Stimulated activated naive CD8-positive, alpha-beta T cell treated with anti-CD3 and anti-CD28 coated beads, Interleukin-15, amount 100 ng/mL, for 72 hours (primary cell): ENCODE measurements around the gene GIGYF2.
"Not testable (repeated sequence)": the region's sequence is repeated elsewhere in the genome, so short reads cannot be mapped to it uniquely, and the experiment has no call there.

Experiments used
- ATAC-seq: fragments of 150-1000 bp; cut with Tn5 transposase; 2 replicates; pipeline ENCODE4 v1.10.0; 2021; ENCODE audit warnings: mild to moderate bottlenecking, moderate library complexity
- DNase-seq, 2 donors: peaks; one replicate each; pipeline ENCODE4 v3.0.0; 2021 to 2022
- H3K27ac Mint-ChIP-seq, 2 donors: one replicate each; pipeline ENCODE4 v1.8.0; 2022; ENCODE audit warnings: mild to moderate bottlenecking in 2 of 2, mixed read lengths in 2 of 2, moderate library complexity in 2 of 2
- H3K27me3 Mint-ChIP-seq: one replicate; pipeline ENCODE4 v1.8.0; 2022; ENCODE audit warnings: mixed read lengths
- H3K4me1 Mint-ChIP-seq: one replicate; pipeline ENCODE4 v1.8.0; 2022; ENCODE audit warnings: mild to moderate bottlenecking, mixed read lengths
- H3K4me3 Mint-ChIP-seq, 2 donors: one replicate each; pipeline ENCODE4 v1.8.0; 2022; ENCODE audit warnings: mild to moderate bottlenecking in 2 of 2, mixed read lengths in 2 of 2, moderate library complexity in 1 of 2
- H3K9me3 Mint-ChIP-seq, 2 donors: one replicate each; pipeline ENCODE4 v1.8.0; 2022; ENCODE audit warnings: mixed read lengths in 2 of 2

GIGYF2 gene

GRCh38 chr2:232675381-232675780, 21.8 kb upstream of the GIGYF2 start:
- ATAC-seq, result no peak
- peak overlapping the region in 1 of 2 donors; percentile 79 for H3K27ac Mint-ChIP-seq
- H3K27me3 Mint-ChIP-seq, result peaks cover 8% of the 10 kb centered on the region

GRCh38 chr2:232680006-232680405, 17.1 kb upstream of the GIGYF2 start:
- H3K4me3 Mint-ChIP-seq, result no peak overlapping the region
- DNase-seq (no peak), ATAC-seq (no peak)
- peaks cover 7% of the 10 kb centered on the region for H3K4me1 Mint-ChIP-seq
- no peaks in the 10 kb centered on the region for H3K9me3 Mint-ChIP-seq
- peaks cover 21% of the 10 kb centered on the region for H3K27me3 Mint-ChIP-seq
- no peak overlapping the region for H3K27ac Mint-ChIP-seq

More at GRCh38 chr2:232675381-232675780, 21.8 kb upstream of the GIGYF2 start:
- Mint-ChIP-seq H3K4me1 (peaks cover 7% of the 10 kb centered on the region), H3K4me3 (no peak overlapping the region), H3K9me3 (no peaks in the 10 kb centered on the region)
- DNase-seq, result no peak

GRCh38 chr2:232681527-232681926, 15.6 kb upstream of the GIGYF2 start:
- Mint-ChIP-seq H3K9me3 (no peaks in the 10 kb centered on the region), H3K27ac (no peak overlapping the region), H3K27me3 (peaks cover 21% of the 10 kb centered on the region), H3K4me1 (peaks cover 2% of the 10 kb centered on the region), H3K4me3 (no peak overlapping the region)
- DNase-seq, result no peak
- no peak for ATAC-seq

- H3K27ac Mint-ChIP-seq, result peak overlapping the region in 1 of 2 donors; percentile 24
- ATAC-seq (no peak), DNase-seq (no peak)
- peaks cover 21% of the 10 kb centered on the region for H3K27me3 Mint-ChIP-seq
- no peak overlapping the region for H3K4me3 Mint-ChIP-seq
- H3K9me3 Mint-ChIP-seq, result no peaks in the 10 kb centered on the region
- H3K4me1 Mint-ChIP-seq, result no peaks in the 10 kb centered on the region
These were observed 13.8 kb upstream of the GIGYF2 start for GRCh38 chr2:232683368-232683767.

GRCh38 chr2:232685391-232685790, 11.7 kb upstream of the GIGYF2 start:
- H3K4me3 Mint-ChIP-seq, H3K27ac Mint-ChIP-seq, DNase-seq, H3K9me3 Mint-ChIP-seq, ATAC-seq, H3K4me1 Mint-ChIP-seq: not testable (repeated sequence)
- peaks cover 13% of the 10 kb centered on the region for H3K27me3 Mint-ChIP-seq

- ATAC-seq, result no peak
- Mint-ChIP-seq H3K9me3 (no peaks in the 10 kb centered on the region), H3K27ac (no peak overlapping the region), H3K27me3 (peaks cover under 1% of the 10 kb centered on the region), H3K4me3 (no peak overlapping the region), H3K4me1 (no peaks in the 10 kb centered on the region)
- DNase-seq, result no peak
These were observed 9.6 kb upstream of the GIGYF2 start for GRCh38 chr2:232687382-232688160.

- Mint-ChIP-seq H3K4me3 (no peak overlapping the region), H3K27me3 (no peaks in the 10 kb centered on the region), H3K27ac (no peak overlapping the region), H3K4me1 (no peaks in the 10 kb centered on the region), H3K9me3 (no peaks in the 10 kb centered on the region)
- ATAC-seq (no peak), DNase-seq (no peak)
These were observed 8.9 kb upstream of the GIGYF2 start for GRCh38 chr2:232688201-232688600.

DNA sequence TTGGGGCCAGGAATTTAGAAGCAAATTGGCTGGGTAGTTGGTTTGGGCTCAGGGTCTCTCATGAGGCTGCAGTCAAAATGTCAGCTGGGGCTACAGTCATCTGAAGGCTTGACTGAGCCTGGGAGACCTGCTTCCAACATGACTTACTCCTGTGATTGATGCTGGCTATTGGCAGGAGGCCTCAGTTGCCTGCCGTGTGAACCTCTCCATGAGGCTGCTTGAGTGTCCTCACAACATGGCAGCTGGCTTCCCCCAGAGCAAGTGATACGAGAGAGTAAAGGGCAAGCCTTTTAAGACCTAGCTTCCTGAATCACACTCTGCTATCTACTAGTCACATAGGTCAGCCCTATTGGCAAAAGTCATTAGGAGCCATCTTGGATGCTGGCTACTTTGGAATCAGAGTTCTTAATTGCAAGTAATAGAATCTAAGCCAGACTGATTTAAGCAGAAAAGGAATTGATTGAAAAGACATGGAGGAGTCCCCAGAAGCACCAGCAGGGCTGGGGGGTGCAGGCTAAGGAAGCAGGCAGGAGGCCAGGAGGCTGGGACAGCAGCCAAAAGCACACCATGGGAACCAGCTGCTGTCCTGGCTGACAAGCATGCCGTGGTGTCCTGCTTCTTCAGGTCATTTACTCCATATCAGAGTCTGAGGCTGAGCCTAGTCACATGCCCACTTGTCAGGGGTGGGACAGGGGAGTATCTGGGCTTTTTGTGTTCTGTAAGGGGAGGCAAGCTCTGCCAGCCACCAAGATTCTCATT, 7.8 kb upstream of the GIGYF2 start:
- Mint-ChIP-seq H3K27ac (no peak overlapping the region), H3K4me3 (no peak overlapping the region), H3K27me3 (no peaks in the 10 kb centered on the region), H3K9me3 (peaks cover 0 to under 1% of the 10 kb centered on the region in 2 donors), H3K4me1 (no peaks in the 10 kb centered on the region)
- DNase-seq, result no peak
- ATAC-seq, result no peak

GRCh38 chr2:232691117-232691516, 6.0 kb upstream of the GIGYF2 start:
- DNase-seq, H3K27me3 Mint-ChIP-seq, H3K4me1 Mint-ChIP-seq, H3K27ac Mint-ChIP-seq, H3K4me3 Mint-ChIP-seq, ATAC-seq: not testable (repeated sequence)
- peaks cover 0 to 15% of the 10 kb centered on the region in 2 donors for H3K9me3 Mint-ChIP-seq

DNA sequence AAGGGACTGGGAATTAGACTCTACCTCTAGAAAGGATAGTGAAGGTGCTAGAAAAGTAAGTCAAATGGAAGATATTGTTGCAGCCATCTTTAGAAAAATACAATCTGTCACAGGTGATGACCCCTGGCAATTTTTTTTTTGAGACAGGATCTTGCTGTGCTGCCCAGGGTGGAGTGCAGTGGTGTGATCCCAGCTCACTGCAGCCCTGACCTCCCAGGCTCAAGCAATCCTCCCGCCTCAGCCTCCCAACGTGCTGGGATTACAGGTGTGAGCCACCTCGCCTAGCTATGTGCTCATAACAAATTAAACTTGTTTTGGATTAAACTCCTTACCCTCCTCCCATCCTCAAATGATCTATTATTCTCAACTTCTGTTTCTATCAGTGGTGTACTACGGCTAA, 3.8 kb upstream of the GIGYF2 start:
- ATAC-seq (no peak), DNase-seq (no peak)
- no peaks in the 10 kb centered on the region for H3K27me3 Mint-ChIP-seq
- no peak overlapping the region for H3K4me3 Mint-ChIP-seq
- no peak overlapping the region for H3K27ac Mint-ChIP-seq
- peaks cover 2% of the 10 kb centered on the region for H3K4me1 Mint-ChIP-seq
- peaks cover 0 to 15% of the 10 kb centered on the region in 2 donors for H3K9me3 Mint-ChIP-seq

DNA sequence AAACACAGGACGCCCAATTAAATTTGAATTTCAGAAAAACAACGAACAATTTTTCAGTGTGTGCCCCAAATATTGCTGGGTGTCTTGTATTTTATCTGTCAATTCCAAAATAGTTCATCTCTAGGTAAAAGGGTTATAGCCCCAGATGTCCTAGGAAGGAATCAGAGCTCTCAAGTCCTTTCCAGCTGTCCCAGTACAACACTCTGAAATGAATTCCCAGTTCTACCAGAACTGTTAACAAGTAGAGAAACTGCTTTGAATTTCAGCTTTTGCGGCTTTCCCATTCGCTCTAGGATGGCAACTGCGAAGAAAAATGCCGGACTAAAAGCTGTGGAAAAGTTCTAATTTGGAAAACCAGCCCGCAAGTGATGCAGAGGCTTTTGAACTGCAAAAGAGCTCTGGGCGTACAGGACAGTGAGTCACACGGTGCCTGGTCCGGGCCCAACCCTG, 497 bp upstream of the GIGYF2 start:
- no peak for ATAC-seq
- H3K4me3 Mint-ChIP-seq, result peak overlapping the region; percentile 97 to 98

GRCh38 chr2:232697807-232698110, 628 bp downstream of the GIGYF2 start:
- peaks cover 0 to 15% of the 10 kb centered on the region in 2 donors for H3K9me3 Mint-ChIP-seq
- no peak for ATAC-seq
- H3K4me1 Mint-ChIP-seq, result peaks cover 25% of the 10 kb centered on the region
- H3K4me3 Mint-ChIP-seq, result peak overlapping the region; percentile 97 to 98
- H3K27ac Mint-ChIP-seq, result peak overlapping the region; percentile 95 to 97
- H3K27me3 Mint-ChIP-seq, result no peaks in the 10 kb centered on the region
- DNase-seq, result no peak

More for the DNA sequence above, 497 bp upstream of the GIGYF2 start:
- H3K4me1 Mint-ChIP-seq, result peaks cover 25% of the 10 kb centered on the region
- H3K27me3 Mint-ChIP-seq, result no peaks in the 10 kb centered on the region
- H3K9me3 Mint-ChIP-seq, result peaks cover 0 to 15% of the 10 kb centered on the region in 2 donors
- DNase-seq, result no peak
- H3K27ac Mint-ChIP-seq, result peak overlapping the region in 1 of 2 donors; percentile 42

DNA sequence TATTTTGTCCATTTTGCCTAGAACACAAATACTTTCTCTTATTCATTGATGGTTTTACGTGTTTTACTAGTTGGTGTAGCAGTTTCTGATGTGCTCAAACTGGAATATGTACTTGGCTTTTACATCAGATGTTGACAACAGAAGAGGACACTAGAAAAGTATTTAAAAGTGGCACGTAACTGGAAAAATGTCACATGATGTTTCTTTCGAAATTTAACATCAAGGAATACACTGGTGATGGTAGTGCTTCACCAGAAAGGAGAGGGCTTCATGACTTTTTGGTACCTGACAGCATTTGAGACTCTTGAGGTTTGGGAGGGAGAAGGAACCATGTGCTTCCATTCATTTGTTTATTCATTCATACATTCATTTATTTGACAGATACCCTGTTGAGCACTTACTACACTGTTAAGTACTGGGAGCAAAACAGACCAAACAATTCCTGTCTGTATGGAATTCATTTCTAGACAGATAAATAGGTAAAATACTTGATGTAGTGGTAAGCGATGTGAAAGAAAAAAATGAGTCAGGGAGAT, 1.5 kb downstream of the GIGYF2 start:
- Mint-ChIP-seq H3K27me3 (no peaks in the 10 kb centered on the region), H3K4me3 (peak overlapping the region; percentile 97 to 98), H3K4me1 (peaks cover 29% of the 10 kb centered on the region), H3K9me3 (peaks cover 0 to 15% of the 10 kb centered on the region in 2 donors), H3K27ac (peak overlapping the region in 1 of 2 donors; percentile 9)
- no peak for ATAC-seq
- no peak for DNase-seq

DNA sequence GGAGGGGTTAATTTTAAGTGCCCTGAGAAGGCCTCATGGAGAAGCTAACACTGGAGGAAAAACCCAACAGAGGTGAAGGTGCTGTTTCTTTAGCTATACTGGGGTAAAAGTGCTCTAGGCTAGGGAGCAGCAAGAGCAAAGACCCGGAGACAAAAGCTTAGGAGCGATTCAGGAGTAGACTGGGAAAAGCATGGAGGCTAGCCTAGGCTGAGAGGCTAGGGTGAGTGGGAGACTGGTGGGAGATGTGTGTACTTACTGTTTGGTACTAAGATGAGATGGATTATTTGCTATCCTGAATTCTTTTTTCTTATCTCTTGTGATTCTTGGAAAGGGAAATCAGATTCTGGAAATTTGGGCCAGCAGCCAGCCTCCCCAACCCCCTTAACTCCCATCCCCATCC, 2.0 kb downstream of the GIGYF2 start:
- DNase-seq (no peak), ATAC-seq (no peak)
- Mint-ChIP-seq H3K27me3 (no peaks in the 10 kb centered on the region), H3K9me3 (peaks cover 0 to 15% of the 10 kb centered on the region in 2 donors), H3K27ac (peak overlapping the region in 1 of 2 donors; percentile 6), H3K4me3 (peak overlapping the region; percentile 97 to 98), H3K4me1 (peaks cover 34% of the 10 kb centered on the region)

DNA sequence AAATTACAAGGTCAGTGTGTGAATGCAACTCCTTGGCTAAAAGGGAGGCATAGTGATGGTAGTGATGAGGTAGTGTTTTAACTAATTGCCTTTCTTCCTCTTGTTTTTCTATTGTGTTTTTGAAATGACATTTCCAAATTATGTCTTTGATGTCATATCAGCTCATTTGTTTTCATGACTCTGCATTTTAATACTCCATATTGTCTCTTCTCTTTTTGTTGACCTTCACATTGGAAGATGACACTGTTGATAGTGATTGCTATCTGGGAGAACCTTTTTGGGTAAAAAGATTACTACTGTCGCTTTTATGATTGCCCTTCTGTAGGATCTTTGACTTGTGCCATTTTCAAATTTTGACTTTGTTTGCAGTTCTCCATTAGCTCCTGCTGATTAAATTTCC, 3.0 kb downstream of the GIGYF2 start:
- H3K27ac Mint-ChIP-seq, result no peak overlapping the region
- peaks cover 39% of the 10 kb centered on the region for H3K4me1 Mint-ChIP-seq
- no peaks in the 10 kb centered on the region for H3K27me3 Mint-ChIP-seq
- DNase-seq (no peak), ATAC-seq (no peak)
- peak overlapping the region; percentile 6 to 36 for H3K4me3 Mint-ChIP-seq
- H3K9me3 Mint-ChIP-seq, result peaks cover 0 to 6% of the 10 kb centered on the region in 2 donors

DNA sequence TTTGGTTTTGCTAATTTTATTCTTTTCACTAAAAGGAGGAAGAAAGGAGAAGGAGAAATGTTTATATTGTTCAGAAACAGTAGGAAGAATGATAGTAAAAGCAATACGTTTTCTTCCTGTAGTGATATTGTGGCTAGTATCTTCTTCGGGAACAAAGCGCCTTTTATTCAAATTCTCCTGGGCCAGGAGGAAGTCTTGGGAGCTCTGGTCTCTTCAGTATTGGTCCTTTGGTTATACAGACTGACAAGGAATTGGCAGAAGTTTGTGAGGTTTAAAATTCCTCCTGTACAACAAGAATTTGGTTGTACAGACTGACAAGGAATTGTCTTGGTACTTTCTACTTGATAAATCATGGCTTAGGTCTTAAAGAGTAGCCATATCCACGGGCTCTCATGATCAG, 9.9 kb downstream of the GIGYF2 start:
- H3K4me1 Mint-ChIP-seq, result peaks cover 14% of the 10 kb centered on the region
- no peak overlapping the region for H3K4me3 Mint-ChIP-seq
- ATAC-seq, result no peak
- no peaks in the 10 kb centered on the region for H3K9me3 Mint-ChIP-seq
- H3K27ac Mint-ChIP-seq, result no peak overlapping the region
- DNase-seq, result no peak
- no peaks in the 10 kb centered on the region for H3K27me3 Mint-ChIP-seq
